ENCODE data around the gene BCAN.

DNA sequence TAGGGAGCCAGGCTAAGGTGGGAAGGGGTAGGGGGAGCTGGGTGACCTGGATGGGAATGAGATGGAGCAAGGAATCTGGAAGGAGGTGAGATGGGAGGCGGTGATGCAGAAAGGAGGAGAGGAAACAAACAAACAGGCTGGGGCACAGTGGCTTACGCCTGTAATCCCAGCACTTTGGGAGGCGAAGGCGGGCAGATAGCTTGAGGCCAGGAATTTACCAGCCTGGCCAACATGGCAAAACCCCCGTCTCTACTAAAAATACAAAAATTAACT is 52.7 kb downstream of the BCAN start:
- TF ChIP-seq POLR2AphosphoS5 (IDR thresholded peaks at IDR 0.05; ENCODE audit: borderline replicate concordance, low read depth, low read length) (no peak), EZH2 (IDR thresholded peaks at IDR 0.05) (no peak), FOXP2 (optimal IDR thresholded peaks at IDR 0.05; ENCODE audit: control extremely low read depth, extremely low read length, insufficient read depth) (no peak)

Data from SK-N-MC (cell line).